NCI-H82 (cell line): ENCODE results near the gene CDR2.
"Not testable (repeated sequence)": the region's sequence is repeated elsewhere in the genome, so short reads cannot be mapped to it uniquely, and the experiment has no call there.

Source experiments
- DNase-seq: peaks from one replicate; lab custom pipeline; 2025; lab: John Stamatoyannopoulos, UW

Gene CDR2

GRCh38 chr16:22374311-22375116 lies at the start of gene CDR2:
Gene CDR2 (minus strand): TSS chr16:22374619. CDS start chr16:22374309, 310 bp downstream.
- DNase-seq, result peak; percentile 98

- no peak for DNase-seq
Observed at GRCh38 chr16:22423716-22424115, 49.3 kb upstream of the CDR2 start.

GRCh38 chr16:22421136-22421535 lies 46.7 kb upstream of the CDR2 start:
- DNase-seq, result no peak

GRCh38 chr16:22420606-22421135 lies 46.3 kb upstream of the CDR2 start:
- no peak for DNase-seq

DNA sequence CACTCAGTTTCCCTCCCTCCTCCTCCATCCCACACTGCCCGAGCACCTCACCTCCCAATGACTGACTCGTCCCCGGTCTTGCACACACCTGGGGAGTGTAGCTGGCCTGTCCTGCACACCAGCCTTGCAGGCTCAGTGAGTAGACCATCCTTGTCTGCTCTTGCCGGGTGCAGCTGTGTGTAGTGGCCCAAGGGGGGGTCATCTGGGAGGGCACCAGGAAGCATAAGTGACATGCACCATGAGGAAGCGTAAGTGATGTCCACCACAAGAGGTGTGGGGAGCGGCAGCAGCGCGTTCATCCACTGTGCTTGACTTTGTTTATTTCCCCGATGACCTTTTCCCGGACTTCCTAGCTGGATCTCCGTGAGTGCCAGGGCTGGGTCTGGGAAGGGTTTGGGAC lies 45.5 kb upstream of the CDR2 start:
- DNase-seq, result no peak

GRCh38 chr16:22418826-22419225 lies 44.4 kb upstream of the CDR2 start:
- no peak for DNase-seq

- DNase-seq, result not testable (repeated sequence)
Observed at GRCh38 chr16:22417798-22418197, 43.4 kb upstream of the CDR2 start.

- peak; percentile 27 for DNase-seq
Observed at GRCh38 chr16:22417019-22417418, 42.6 kb upstream of the CDR2 start.

DNA sequence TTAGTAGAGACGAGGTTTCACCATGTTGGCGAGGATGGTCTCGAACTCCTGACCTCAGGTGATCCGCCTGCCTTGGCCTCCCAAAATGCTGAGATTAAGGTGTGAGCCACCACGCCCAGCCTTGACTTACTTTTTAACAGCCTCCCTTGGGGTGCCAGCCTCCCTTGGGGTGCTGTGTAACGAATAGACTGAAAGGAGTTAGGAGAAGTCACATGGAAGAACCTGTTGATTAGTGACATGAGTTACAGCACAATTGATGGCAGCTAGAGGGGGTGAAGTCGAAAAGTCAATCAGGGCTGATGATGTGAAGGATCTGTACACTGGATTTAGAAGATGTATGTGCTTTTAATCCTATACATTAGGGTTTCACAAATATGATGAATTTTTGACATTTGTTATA lies 39.4 kb upstream of the CDR2 start:
- no peak for DNase-seq

DNA sequence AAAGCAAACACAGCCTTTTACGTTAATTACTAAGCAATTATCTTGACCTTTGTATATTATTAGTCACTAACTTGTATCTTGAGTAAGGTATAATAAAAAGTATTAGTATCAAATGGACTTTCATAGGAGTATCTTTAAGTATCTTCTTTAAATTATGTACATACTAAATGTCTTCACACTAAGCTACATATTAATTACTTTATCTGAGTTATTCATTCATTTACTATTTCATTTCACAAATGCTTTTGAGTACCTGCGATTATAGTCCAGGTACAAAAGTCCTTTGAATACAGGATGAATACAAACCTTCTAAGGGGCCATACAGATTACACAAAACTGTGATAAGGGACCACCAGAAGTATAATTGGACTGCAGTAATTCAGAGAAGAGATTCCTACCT lies 33.1 kb upstream of the CDR2 start:
- DNase-seq, result no peak

DNA sequence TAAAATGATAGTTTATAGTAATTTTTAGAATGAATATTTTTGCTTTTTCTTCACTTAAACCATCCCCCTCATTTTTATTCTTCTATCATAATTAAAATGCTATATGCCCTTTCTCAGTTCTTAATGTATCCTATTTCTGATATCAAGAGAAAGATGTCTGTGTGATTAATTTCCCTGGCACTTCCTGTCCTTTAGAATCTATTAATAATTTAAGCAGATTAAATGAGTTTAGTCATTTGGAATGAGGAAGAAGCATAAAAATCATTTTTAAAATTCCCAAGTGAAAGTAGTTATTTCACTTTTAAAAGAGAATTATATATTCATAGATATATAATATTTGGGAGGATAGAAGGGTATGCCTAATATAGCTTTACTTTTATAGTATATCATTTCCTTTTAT lies 27.8 kb upstream of the CDR2 start:
- DNase-seq, result no peak

DNA sequence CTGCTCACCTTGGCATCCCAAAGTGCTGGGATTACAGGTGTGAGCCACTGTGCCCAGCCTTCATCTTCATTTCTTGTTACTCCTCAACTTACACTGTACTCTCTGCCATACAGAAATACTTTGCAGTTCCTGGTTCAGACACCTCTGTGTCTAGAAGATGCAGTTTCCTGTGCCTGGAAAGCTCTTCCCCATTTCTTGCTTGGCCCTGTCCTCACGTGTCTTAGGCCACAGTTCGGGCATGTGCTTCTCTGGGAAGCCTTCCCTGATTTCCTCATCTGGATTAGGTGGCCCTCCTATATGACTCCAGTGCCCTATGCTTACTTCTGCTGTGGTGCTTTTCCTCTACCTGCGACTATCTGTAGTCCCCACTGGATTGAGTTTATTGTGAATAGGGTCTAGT lies 26.5 kb upstream of the CDR2 start:
- DNase-seq, result no peak

- no peak for DNase-seq
Observed at GRCh38 chr16:22397931-22398330, 23.5 kb upstream of the CDR2 start.

- no peak for DNase-seq
Observed at GRCh38 chr16:22397464-22397863, 23.0 kb upstream of the CDR2 start.

DNA sequence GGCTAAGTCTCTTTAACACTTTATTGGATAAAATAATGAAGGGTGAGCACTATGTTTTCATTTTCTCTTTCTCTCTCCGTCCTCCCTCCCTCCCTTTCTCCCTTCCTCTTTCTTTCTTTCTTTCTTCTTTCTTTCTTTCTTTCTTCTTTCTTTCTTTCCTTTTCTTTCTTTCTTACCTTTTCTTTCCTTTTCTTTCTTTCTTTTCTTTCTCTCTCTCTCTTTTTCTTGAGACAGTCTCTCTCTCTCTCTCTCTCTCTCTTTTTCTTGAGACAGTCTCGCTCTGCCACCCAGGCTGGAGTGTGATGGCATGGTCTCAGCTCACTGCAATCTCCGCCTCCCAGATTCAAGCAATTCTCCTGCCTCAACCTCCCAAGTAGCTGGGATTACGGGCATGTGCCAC lies 21.5 kb upstream of the CDR2 start:
- DNase-seq, result no peak

- DNase-seq, result no peak
Observed at GRCh38 chr16:22394121-22394520, 19.7 kb upstream of the CDR2 start.

DNA sequence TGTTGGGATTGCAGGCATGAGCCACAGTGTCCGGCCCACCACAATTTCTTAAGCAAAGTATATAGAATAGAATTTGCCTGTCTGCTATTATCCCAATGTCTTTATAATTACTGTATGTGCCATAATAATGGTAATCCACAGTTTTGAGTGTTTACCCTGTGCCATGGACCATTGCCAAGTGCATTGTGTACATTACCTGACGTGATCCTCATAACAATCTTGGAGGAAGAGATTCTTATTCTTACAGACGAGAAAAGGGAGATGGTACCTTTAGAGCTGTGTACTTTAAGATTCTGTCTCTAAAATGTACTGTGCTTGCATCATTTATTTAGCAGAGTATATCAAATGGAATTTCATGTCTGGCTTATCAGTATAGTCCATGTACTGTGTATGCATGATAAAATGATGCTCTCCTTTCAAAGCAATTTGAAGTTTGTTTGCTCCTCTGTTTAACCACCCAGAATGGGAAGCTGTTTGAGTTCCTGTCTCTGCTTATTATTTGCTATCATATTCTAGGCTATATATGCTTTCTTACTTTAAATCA lies 13.8 kb upstream of the CDR2 start:
- no peak for DNase-seq

- DNase-seq, result no peak
Observed at GRCh38 chr16:22386976-22387375, 12.6 kb upstream of the CDR2 start.

GRCh38 chr16:22385196-22385595 lies 10.8 kb upstream of the CDR2 start:
- DNase-seq, result no peak

DNA sequence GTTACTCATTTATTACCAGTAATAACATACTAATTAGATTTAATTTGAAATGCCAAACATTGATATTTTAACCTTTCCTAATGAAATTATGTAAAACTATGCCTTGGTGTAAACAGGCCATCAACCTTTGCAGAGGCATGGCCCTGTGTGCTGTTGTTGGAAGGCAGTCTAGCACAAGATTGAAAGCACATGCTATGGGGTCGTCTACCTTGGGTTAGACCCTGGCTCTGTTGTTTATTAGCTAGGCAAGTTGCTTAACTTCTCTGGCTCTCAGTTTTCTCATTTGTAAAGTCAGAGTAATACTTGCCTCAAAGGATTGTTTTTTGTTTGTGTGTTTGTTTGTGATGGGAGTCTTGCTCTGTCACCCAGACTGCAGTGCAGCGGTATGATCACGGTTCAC lies 9.4 kb upstream of the CDR2 start:
- no peak for DNase-seq

GRCh38 chr16:22381392-22381791 lies 7.0 kb upstream of the CDR2 start:
- no peak for DNase-seq

GRCh38 chr16:22380529-22380928 lies 6.1 kb upstream of the CDR2 start:
- no peak for DNase-seq

GRCh38 chr16:22379656-22380055 lies 5.2 kb upstream of the CDR2 start:
- no peak for DNase-seq
